Activated naive CD4-positive, alpha-beta T cell treated with anti-CD3 and anti-CD28 coated beads, Interleukin-2, amount 50 U/mL, for 72 hours (primary cell): ENCODE results near the gene NPIPB6. TPM values are rescaled to one million over a fixed set of nuclear protein-coding genes. Genes with fewer than 3 reads are reported as not detected.

Experiments used
- ATAC-seq, 2 donors: fragments of 150-1000 bp; cut with Tn5 transposase; 2 replicates each; pipeline ENCODE4 v1.10.0; 2021; ENCODE audit warnings: mild to moderate bottlenecking in 2 of 2, moderate library complexity in 2 of 2
- DNase-seq, 2 donors: peaks; one replicate each; pipeline ENCODE4 v3.0.0; 2021 to 2022; ENCODE audit warnings: low spot score in 2 of 2
- H3K27ac Mint-ChIP-seq, 2 donors: one replicate each; pipeline ENCODE4 v1.8.0; 2022; ENCODE audit warnings: mild to moderate bottlenecking in 2 of 2, mixed read lengths in 2 of 2
- H3K36me3 Mint-ChIP-seq, 2 donors: one replicate each; pipeline ENCODE4 v1.8.0; 2022; ENCODE audit warnings: mixed read lengths in 2 of 2
- H3K9me3 Mint-ChIP-seq, 2 donors: one replicate each; pipeline ENCODE4 v1.8.0; 2022; ENCODE audit warnings: mixed read lengths in 2 of 2
- total RNA-seq, 2 donors: library from RNA; stranded (reverse); gene quantifications; one replicate each; pipeline ENCODE4 v1.2.3, GENCODE V29; 2022

Gene NPIPB6
- total RNA-seq, 2 donors from 2014 or later, result 2.3 to 5.2 TPM

DNA sequence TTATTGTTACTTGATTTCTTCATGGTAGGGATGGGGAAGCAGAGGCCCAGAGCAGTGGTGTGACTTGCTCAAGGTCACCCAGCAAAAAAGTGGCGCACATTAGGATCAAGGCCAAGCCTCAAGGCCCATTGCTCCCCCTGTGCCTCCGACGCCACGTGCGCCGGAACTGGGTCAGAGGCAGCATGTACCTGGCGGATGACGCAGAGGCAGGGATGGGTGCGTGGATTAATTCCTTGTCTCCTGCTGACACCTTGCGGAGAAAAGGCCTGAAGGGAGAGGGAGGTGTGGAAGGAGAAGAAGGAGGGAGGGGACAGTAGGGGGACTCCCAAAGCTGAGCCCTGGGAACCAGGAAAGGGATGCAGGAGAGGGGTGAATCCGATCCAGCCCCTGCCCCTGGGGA lies 52.5 kb downstream of the NPIPB6 start:
- Mint-ChIP-seq H3K27ac (peak overlapping the region; percentile 47 to 53), H3K9me3 (no peaks in the 10 kb centered on the region)
- ATAC-seq, result no peak

DNA sequence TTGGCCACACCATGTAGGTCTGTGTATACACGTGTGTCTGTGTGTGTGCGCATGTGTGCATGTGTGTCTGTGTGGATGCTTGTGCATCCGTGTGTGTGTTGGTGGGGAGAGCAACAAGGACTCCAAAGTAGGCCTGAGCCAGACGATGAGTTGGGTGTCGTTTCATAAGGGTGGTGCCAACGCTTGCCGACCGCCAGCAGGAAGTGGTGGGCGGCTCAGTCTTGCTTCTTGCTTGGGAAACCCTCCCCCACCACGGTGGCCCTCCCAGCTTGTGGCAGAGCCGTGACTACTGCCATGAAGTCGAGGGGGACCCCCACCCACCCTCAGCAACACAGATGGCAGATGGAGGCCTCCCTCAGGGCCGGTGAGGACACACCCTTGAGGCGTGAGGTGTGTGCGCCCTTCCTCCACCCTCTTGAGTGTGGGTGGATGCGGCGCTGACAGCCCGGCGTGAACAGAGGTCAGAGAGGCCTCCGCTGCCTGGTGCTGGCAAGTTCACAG lies 53.4 kb downstream of the NPIPB6 start:
- no peaks in the 10 kb centered on the region for H3K36me3 Mint-ChIP-seq
- peak overlapping the region; percentile 53 to 72 for H3K27ac Mint-ChIP-seq
- DNase-seq, result peak; percentile 64 to 78
- H3K9me3 Mint-ChIP-seq, result no peaks in the 10 kb centered on the region
- peak; percentile 87 to 89 for ATAC-seq

More for the DNA sequence above, 52.5 kb downstream of the NPIPB6 start:
- DNase-seq, result no peak
- no peaks in the 10 kb centered on the region for H3K36me3 Mint-ChIP-seq

DNA sequence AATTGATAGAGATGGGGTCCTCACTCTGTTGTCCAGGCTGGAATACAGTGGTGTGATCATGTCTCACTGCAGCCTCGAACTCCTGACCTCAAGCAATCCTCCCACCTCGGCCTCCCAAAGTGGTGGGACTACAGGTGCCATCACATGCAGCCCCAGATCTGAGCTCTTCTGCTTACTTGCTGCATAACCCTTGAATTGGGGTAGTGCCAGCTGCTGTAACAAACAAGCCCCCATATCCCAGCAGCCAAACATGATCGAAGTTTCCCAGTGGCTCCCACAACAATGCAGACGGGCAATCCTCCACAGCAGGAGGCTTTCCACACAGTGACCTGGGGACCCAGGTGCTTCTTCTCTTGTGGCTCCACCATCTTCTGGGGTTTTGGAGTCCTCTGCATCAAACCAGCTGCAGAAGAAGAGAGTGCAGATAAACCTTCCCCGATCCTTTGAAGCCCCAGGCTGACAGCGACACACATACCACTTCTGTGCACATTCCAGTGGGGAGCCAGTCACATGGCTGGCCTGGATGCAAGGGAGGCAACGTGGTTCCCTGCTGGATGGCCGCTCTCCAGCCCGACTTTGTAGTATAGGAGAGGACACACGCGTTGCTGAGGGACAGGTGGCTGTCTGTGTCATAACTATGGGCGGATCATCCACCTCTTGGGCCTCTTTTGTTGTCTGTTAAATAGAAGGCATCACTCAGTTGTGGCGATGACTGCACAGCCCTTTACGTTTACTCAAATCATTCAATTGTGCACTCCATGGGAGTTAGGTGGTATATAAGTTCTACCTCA lies 54.3 kb downstream of the NPIPB6 start:
- ATAC-seq (peak; percentile 10 to 25), DNase-seq (no peak)
- Mint-ChIP-seq H3K36me3 (no peaks in the 10 kb centered on the region), H3K9me3 (no peaks in the 10 kb centered on the region), H3K27ac (peak overlapping the region in 1 of 2 donors; percentile 53)

GRCh38 chr16:28307936-28308335 lies 55.4 kb downstream of the NPIPB6 start:
- Mint-ChIP-seq H3K9me3 (no peaks in the 10 kb centered on the region), H3K27ac (no peak overlapping the region)
- no peak for ATAC-seq

GRCh38 chr16:28304214-28304613 lies 59.1 kb downstream of the NPIPB6 start:
- Mint-ChIP-seq H3K36me3 (no peaks in the 10 kb centered on the region), H3K9me3 (no peaks in the 10 kb centered on the region), H3K27ac (no peak overlapping the region)
- DNase-seq (no peak), ATAC-seq (no peak)

More at GRCh38 chr16:28307936-28308335, 55.4 kb downstream of the NPIPB6 start:
- no peak for DNase-seq
- no peaks in the 10 kb centered on the region for H3K36me3 Mint-ChIP-seq

DNA sequence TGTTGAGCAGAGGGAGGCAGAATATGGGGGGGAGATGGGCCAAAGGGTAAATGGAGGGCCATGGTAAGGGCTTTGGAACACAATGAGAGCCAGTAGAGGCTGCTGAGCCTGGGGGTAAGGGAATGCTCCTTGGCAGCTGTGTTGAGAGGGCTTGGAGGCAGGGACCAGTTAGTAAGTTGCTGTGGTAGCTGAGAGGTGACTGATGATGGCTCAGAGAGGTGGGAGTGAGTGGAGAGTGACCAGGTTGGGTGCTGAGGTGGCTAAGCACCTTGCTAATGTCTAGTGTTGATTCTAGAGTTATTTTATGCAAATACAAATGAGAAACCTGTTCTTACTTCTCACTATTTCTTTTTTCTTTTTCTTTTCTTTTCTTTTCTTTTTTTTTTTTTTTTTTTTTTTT lies 60.2 kb downstream of the NPIPB6 start:
- no peak for ATAC-seq
- H3K27ac Mint-ChIP-seq, result no peak overlapping the region
- no peaks in the 10 kb centered on the region for H3K36me3 Mint-ChIP-seq
- no peaks in the 10 kb centered on the region for H3K9me3 Mint-ChIP-seq
- no peak for DNase-seq

DNA sequence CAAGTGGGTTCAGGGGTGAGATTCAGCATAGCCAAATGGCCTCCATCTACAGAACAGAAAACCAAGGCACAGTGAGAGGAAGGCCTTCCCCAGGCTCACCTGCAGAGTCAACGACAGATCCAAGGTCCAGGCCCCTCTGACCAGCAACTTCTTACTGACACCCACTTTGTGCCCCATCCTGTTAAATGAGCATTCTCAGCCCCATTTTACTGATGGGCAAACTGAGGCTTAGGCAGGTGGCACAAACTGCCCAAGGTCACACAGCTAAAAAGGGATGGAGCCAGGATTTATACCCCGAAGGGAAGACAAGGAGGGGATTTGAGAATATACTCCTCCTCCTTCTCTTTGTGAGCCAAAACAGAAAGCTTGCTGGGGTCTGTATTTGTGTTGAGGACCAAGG lies 61.7 kb downstream of the NPIPB6 start:
- ATAC-seq, result no peak
- DNase-seq, result no peak
- Mint-ChIP-seq H3K9me3 (no peaks in the 10 kb centered on the region), H3K36me3 (no peaks in the 10 kb centered on the region), H3K27ac (no peak overlapping the region)

- Mint-ChIP-seq H3K36me3 (no peaks in the 10 kb centered on the region), H3K9me3 (no peaks in the 10 kb centered on the region), H3K27ac (no peak overlapping the region)
- DNase-seq (no peak), ATAC-seq (no peak)
These were observed 62.2 kb downstream of the NPIPB6 start for GRCh38 chr16:28301154-28301553.

DNA sequence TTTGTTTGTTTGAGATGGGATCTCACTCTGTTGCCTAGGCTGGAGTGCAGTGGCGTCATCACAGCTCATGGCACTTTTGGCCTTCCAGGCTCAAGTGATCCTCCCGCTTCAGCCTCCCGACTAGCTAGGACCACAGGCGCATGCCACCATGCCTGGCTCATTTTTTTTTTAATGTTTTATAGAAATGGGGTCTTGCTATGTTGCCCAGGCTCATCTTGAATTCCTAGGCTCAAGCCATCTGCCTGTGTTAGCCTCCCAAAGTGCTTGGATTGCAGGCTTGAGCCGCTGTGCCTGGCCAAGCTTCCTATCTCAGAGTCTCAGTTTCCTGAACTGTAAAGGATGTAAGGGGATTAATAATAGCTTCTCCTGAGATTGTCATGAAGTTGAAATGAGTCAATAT lies 63.0 kb downstream of the NPIPB6 start:
- Mint-ChIP-seq H3K36me3 (no peaks in the 10 kb centered on the region), H3K9me3 (no peaks in the 10 kb centered on the region), H3K27ac (peak overlapping the region; percentile 48 to 71)
- ATAC-seq, result no peak
- DNase-seq, result no peak

DNA sequence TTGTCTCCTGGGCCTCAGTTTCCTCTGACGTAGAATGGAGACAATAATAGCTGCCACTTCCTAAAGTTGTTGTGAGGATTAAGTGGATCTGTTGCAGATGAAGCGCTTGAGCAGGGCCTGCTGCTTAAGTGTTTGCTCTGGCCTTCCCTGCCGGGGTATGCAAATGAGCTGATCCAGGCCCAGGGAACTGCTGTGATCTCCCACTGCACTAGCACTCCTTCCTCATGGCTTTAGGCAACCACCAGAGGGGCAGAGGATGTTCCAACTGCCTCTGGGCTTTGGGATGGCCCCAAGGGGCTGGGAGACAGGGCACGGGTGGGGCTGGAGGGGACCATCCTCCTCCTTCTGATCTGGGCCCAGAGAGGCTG lies 64.8 kb downstream of the NPIPB6 start:
- ATAC-seq (no peak), DNase-seq (no peak)
- H3K9me3 Mint-ChIP-seq, result no peaks in the 10 kb centered on the region
- no peaks in the 10 kb centered on the region for H3K36me3 Mint-ChIP-seq
- peak overlapping the region in 1 of 2 donors; percentile 11 for H3K27ac Mint-ChIP-seq

DNA sequence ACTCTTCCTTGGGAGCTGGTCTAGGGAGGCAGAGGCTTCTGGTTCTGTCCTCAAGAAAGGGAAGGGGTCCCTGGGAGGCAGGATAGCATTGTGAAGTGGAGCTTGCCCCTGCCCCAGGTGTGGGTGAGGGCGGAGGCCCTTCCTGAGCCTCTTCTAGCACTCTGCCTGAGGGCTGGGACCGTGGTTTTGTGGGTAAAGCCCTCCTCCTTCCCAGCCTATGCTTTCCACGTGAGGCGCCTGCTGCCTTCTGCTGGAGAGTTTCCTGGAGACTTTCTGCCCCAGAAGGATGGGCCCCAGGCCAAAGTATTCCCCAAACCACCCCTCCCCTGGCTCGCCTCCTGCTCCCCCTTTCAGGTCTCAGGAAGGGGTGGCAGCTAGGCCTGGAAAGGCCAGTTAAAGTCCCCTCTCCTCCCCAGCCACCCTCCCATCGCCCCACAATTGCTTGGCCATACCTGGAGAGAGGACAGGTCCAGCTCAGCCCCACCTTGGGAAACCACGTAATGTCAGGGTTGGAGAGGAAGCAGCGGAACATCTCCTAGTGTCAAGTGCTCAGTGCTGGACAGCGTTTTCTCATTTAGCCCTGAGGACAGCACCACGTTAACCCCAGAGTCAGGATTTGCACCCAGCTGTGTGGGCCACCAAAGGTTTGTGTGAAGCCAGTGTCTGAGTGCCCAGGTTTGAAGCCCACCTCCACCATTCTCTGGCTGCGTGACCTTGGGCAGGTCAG lies 65.4 kb downstream of the NPIPB6 start:
- H3K9me3 Mint-ChIP-seq, result no peaks in the 10 kb centered on the region
- ATAC-seq (peak in 1 of 2 donors; percentile 25), DNase-seq (no peak)
- no peaks in the 10 kb centered on the region for H3K36me3 Mint-ChIP-seq
- H3K27ac Mint-ChIP-seq, result peak overlapping the region in 1 of 2 donors; percentile 77

DNA sequence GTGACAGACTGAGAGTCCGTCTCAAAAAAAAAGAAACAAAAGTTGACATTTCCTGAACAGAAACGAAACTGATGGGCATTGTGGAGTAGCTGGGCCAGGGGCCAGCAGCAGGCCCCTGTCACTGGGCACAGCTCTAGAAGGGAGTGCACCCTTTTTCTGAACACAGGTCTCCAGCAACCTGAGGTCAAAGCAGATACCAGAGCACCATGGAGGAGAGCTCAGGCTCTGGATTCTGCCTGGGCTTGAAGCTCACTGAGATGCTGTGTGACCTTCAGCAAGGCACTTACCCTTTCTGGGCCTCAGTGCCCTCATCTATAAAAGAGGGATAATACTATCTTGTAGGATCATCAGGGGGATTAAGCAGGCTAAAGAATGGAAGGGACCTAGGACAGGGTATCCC lies 66.0 kb downstream of the NPIPB6 start:
- ATAC-seq, result peak in 1 of 2 donors; percentile 3
- DNase-seq, result no peak
- no peaks in the 10 kb centered on the region for H3K9me3 Mint-ChIP-seq
- no peaks in the 10 kb centered on the region for H3K36me3 Mint-ChIP-seq
- peak overlapping the region in 1 of 2 donors; percentile 77 for H3K27ac Mint-ChIP-seq

DNA sequence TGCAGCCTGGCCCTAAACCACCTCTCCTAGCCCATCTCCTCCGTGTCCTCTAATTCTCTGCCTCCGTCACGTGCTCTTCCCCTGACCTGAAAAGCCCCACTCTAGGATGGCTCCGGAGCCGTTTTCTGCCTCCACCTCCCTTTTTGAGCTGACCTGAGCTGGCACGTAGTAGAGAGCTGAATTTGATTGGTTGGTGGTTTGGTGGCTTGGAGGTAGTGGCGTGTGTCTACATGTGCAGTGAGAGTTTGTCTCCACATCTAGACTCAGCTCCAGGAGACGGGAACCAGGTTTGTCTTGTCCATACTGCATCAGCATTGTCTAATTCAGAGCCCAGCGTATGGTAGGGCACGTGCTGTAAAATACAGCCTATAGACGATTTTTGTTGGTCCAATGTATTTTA lies 68.0 kb downstream of the NPIPB6 start:
- no peak for ATAC-seq
- H3K9me3 Mint-ChIP-seq, result no peaks in the 10 kb centered on the region
- H3K36me3 Mint-ChIP-seq, result no peaks in the 10 kb centered on the region
- H3K27ac Mint-ChIP-seq, result no peak overlapping the region
- no peak for DNase-seq

DNA sequence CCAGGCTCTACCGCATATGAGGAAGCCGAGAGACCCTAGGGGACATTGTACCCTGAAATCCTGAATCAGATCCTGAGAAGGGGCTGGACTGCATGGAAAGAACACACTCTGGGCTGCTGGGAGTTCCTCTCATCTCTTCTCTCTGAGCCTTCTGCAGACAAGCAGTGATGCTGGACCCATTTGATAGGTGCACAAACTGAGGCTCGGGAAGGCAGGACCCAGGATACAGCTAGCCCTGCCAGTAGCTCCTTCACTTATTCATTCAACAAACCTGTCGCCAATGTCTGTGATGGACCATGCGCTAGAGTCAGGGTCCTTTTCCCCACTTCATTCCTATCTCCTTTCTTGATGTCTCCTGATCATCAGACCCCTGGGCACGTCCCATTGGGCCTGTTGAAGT lies 69.1 kb downstream of the NPIPB6 start:
- Mint-ChIP-seq H3K36me3 (no peaks in the 10 kb centered on the region), H3K9me3 (no peaks in the 10 kb centered on the region), H3K27ac (no peak overlapping the region)
- DNase-seq, result no peak
- ATAC-seq, result no peak

DNA sequence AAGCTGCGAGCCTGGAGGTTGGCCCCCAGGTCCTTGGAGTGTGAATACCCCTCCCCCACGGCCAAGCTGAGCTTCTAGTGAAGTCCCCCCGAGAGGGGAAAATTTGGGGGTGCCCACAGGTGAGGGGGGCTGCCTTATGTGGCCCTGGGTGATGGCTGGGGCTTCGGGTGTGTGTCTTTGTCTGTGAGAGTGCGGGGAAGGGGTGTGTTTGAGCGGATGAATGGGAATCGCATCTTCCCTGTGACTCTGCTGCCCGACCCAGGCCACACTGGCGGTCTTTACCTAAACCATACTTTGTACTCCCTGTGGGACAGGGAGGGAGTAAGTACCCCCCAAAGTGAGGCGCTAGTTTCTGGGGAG lies 69.7 kb downstream of the NPIPB6 start:
- Mint-ChIP-seq H3K27ac (no peak overlapping the region), H3K9me3 (no peaks in the 10 kb centered on the region), H3K36me3 (no peaks in the 10 kb centered on the region)
- DNase-seq (no peak), ATAC-seq (no peak)

DNA sequence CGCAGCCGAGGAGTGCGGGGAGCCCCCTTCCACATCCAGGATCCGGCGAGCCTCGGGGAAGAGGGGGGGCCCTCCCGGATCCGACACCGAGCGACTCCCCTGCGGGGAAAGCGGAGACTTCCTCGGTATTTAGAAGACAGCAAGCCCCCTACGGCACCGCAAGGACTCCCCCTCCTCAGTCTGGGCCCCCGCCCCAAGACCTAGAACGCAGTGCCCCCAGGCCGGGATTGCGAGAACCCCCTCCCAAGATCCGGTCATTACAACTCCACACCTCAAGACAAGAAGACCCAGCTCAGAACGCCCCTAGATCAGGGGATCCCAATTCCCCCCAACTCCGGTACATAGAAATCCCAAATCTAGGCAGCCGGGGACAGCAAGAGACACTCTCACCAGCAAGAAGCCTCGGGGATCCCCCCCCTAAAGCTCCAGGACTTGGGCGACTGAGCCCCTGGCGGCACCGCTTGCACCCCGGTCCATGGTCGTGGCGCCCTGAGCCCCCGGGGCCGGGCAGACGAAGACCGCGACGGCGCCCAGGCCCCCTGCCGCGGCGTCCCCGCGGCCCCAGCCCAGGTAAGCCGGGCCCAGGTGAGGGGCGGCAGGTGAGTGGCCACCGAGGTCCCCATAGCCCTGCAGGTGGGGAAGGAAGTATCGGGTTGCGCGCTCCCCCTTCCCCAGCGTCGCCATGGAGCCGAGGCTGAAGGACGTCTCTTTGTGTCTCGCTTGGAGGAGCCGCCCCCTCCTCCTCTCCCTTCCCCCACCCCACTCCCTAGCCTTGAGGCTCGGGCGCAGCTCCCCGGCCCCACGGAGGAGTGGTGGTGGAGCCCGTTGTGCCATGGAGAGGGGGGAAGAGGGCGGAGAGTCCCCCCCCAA lies 70.3 kb downstream of the NPIPB6 start:
- Mint-ChIP-seq H3K36me3 (no peaks in the 10 kb centered on the region), H3K9me3 (no peaks in the 10 kb centered on the region), H3K27ac (no peak overlapping the region)
- DNase-seq (no peak), ATAC-seq (peak in 1 of 2 donors; percentile 4)
